GM18858 (cell line): ENCODE measurements around the gene EPO.

Experiments used
- ATAC-seq: cut with Tn5 transposase; IDR thresholded peaks from one replicate; pipeline ENCODE4 v1.9.1; 2021; ENCODE audit not compliant: unreplicated experiment

Gene EPO

DNA sequence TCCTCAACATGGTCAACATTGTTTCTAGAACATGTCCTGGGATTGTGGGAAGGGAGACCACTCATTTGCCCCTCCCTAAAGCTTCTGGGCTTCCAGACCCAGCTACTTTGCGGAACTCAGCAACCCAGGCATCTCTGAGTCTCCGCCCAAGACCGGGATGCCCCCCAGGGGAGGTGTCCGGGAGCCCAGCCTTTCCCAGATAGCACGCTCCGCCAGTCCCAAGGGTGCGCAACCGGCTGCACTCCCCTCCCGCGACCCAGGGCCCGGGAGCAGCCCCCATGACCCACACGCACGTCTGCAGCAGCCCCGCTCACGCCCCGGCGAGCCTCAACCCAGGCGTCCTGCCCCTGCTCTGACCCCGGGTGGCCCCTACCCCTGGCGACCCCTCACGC is at the start of gene EPO:
TSS of gene EPO (plus strand) at position 190 of the 392 bp plus-strand sequence. CDS start 513 bp downstream, outside the sequence.
- no peak for ATAC-seq

DNA sequence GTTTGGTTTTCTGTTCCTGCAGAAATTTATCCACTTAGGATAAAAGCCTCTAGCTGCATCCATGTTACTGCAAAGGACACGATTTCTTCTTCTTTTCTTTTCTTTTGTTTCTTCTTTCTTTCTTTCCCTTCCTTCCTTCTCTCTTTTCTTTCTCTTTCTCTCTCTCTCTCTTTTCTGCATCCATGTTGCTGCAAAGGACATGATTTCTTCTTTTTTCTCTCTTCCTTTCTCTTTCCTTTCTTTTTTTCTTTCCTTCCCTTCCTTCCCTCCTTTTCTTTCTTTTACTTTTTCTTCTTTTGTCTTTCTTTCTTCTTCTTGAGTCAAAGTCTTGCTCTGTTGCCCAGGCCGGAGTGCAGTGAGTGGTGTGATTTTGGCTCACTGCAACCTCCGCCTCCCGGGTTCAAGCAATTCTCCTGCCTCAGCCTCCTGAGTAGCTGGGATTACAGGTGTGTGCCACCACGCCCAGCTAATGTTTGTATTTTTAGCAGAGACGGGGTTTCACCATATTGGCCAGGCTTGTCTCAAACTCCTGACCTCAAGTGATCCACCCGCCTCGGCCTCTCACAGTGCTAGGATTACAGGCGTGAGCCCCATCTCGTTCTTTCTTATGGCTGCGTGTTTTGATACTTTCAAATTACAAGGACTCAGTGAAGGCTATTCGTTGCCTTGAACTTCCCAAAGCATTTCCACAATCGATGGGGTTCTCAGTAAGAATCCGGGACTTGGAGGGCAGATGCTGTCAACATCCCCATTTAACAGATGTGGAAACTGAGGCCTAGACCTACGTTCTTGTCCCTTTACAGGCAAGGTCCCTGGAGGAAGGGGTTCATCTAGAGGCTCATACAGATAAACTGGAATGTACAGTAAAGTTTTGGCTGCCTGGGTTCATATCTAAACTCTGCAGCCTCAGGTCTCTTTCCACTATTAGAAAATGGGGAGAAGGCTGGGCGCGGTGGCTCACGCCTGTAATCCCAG is 48.6 kb upstream of the EPO start:
- no peak for ATAC-seq

DNA sequence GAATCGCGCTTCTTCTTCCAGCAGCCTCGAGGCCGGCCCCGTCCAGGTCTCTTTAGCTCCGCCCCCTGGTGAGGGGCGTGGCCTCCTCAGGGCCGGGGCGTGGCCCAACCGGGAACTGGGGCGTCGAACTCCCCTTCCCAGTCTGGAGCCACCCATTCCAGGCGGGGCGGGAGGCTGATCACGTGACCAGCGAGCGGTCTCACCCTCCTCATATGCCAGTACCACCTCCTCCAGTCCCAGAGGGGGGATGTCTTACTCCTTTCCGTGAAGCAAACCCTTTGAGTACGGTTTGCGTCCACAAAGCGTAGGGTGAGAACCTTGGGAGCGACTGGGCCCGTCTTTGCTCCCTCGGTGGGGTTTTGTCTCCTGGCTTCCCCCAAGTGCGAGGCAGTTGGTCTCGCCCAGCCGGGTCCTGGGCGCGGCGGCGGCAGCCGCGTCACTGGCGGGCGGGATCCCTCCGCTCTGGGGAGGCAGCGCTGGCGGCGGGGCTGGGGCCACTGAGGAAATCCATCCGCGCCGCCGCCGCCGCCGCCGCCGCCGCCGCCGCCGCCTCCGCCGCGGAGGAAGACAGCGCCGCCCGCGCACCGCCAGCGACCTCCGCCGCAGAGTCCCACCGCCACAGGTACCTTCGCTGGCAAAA is 46.8 kb upstream of the EPO start, which contains the start of gene GNB2:
TSS of gene GNB2 (plus strand) at position 439 of the 640 bp plus-strand sequence. CDS start 2,526 bp downstream, outside the sequence.
- ATAC-seq = peak; percentile 46

DNA sequence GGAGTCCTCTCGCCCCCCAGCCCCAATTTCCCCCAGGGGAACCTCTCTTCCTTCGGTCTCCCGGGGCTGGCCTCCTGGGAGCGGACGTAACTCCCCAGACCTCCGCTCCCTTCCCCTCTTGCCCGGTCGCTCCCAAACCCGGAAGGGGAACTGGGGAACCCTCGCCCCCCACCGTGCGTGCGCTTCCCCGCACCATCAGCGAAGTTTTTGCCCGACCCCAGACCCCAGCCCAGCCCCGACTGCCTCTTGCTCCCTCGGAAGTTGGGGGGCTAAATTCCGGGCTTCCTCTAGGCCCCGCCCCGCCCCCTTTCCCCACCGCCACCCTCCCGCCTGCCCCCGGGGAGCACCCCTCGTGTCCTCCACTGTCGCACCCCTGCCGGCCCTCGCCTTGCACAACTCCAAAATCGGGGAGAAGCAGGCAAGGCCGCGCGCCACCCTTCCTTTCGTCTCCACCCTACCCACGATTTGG is 46.3 kb upstream of the EPO start:
- ATAC-seq = no peak

DNA sequence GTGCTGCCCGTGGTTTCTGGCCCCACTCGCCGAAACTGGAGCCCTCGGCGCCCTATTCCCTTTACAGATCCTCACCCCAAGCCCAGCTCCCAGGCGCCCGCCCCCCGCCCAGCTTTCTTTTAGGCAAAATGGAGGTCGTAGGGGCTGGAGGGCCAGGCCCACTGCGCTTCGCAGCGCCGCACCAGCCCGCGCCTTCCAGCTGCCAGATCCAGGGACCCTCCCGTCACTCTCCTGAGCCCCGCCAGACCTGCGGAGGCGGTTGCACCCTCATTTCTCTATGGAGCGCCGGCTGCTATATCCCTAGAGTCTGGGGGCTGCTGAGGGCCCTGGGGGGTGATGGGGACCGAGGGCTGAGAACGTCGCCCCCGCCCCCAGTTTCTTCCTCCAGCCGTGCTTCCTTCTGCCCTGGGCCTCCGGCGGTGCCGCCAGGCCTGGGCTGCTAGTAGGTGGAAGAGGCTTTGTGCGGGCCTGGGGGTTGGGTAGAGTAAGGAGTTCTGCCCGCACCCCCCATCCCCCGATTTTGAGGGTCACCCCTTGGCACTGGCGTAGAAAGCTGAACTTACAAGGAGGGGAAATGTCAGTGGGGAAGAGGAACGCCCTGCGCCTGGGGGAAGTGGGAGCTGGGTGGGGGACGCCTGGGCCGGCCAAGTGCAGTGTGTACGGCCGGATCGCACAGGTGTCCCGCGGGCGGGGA is 45.7 kb upstream of the EPO start:
- no peak for ATAC-seq

DNA sequence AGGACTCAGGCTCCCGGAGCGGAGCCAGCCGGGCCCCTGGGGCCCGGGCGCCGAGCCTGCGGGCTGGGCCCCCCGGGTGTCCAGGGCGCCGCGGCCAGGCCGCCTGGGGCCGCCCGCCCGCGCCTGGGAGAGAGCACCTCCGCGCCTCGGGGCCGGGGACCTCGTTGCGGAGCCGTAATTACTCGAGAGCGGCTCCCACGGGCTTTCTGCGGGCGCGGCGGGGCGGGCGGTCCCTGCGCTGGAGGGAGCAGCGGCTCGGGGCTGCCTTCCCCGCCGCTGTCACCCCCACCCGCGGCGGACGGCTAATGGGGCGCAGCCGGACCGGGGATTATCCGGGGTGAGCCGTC is 45.2 kb upstream of the EPO start:
- ATAC-seq = no peak

GRCh38 chr7:100675581-100676350 is 44.5 kb upstream of the EPO start:
- no peak for ATAC-seq

GRCh38 chr7:100676501-100677306 is 43.6 kb upstream of the EPO start:
- ATAC-seq = no peak

DNA sequence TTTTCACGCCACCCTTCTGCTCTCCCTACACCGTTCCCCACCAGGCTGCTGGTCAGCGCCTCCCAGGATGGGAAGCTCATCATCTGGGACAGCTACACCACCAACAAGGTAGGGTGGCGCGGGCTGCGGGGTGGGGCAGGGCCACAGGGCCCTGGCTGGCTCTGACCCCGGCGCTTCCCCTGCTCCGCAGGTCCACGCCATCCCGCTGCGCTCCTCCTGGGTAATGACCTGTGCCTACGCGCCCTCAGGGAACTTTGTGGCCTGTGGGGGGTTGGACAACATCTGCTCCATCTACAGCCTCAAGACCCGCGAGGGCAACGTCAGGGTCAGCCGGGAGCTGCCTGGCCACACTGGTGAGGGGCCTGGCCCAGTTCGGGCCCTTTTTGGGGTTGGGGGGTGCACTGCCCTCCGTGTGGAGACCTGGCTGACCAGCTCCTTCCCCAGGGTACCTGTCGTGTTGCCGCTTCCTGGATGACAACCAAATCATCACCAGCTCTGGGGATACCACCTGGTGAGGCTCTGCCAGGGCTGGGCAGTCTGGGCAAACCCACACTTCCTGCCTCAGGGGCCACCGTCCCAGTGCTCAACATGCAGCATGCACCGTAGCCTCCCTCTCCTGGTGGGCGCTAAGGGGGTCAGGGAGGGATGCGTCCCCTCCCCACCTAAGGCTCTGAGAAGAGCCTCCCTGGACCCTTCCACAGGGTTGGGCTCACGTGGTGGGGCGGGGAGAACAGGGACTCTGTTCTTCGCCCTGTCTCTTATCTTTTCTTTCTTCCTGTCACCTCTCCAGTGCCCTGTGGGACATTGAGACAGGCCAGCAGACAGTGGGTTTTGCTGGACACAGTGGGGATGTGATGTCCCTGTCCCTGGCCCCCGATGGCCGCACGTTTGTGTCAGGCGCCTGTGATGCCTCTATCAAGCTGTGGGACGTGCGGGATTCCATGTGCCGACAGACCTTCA is 42.7 kb upstream of the EPO start:
- no peak for ATAC-seq

- ATAC-seq = no peak
These were observed 41.8 kb upstream of the EPO start for GRCh38 chr7:100678291-100678984.

DNA sequence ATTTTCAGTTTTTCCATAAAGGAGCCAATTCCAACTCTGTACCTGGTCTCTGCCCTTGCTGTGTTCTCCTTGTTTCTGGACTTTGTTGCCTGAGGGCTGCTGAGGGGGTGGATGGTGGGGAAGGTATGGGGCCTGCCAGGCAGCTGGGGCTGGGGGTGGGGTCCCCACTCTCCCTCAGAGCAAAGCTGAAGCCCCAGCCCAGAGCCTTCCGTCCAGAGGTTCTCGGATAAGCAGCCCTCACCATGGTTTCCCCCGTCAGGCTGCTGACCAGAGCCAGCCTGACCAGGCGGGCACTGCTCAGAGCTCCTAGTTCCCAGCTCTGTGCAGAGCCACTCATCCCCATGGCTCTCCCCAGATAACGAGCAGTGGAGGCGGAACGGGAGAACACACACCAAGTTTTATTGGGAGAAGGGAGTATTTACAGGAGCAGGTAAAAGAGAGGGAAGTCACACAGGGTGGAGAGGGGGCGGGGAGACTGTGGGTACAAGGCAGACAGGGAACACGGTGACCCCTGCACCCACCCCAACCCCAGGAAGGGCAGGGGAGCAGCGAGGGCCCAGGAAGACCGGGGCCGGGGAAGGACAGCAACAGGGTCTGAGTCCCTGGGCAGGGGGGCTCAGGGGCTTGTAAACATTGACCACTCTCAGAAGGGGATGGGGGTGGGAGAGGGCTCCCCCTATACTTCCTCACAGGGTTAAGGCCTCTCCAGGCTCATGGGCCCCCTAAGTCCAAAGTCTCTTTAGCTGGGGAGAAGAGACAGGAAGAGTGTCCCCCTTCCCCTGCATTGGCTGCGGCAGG is 40.9 kb upstream of the EPO start:
- ATAC-seq = no peak

DNA sequence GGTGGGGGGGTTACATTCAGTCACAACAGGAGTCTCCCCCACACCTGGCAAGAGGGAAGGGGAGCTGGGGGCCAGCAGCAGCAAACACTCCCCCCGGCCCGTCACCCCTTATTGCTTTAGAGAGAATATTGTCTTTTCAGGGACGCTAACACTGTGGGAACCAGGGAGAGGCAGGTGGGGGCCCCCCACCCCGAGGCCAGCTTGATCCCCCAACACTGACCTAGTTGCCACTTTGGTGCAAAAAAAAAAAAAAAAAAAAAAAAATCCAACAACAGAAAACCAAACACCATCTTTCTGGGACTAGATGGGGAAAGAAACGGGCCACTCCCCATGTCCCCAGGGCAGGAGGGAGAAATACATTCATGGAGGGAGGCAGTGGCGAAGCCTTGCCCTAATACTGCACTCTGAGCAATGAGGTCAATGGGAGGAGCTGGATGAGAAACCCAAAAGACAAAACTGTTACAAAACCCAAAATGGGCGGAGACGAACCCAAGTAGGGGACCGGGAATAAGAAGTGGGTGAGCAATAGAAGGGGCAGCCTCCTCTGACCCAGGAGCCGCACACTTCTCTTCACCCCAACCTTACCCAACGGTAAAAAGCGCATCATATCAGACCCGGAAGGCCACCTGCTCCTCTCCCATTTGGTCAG is 40.2 kb upstream of the EPO start:
- ATAC-seq = no peak

GRCh38 chr7:100680576-100681271 is 39.5 kb upstream of the EPO start:
- no peak for ATAC-seq

DNA sequence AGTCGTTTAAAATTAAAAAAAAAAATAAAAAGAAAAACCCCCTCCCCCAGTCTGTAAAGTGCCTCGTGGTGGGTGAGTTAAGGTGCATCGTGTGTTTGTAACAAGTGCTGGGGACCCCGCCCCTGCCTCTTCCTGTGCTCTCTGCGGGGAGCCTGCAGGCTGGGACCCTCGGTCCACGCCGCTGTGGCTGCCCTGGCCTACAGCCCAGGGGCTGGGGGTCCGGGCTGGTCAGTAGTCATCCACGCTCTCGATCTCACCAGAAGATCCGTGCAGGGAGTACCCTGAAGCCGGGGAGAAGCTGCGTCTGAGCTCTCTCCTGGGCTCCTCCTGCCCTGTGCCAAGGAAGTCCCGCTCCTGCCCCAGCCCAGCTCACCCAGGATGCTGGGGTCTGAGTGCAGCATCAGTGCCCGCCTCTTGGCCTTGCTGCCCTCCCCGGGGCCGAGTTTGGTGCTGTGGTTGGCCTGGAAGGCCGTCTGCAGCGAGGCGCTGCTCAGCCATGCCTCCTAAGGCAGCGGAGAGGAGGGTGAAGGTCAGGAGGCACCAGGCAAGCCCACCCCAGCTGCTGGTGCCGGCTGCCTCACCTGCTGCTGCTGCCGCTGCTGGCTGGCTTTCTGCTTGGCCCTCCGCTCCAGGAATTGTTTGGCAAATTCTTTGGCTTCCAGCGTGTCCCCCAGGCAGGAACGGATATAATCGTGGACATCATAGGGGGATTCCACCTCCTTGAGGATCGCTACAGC is 38.6 kb upstream of the EPO start:
- no peak for ATAC-seq

DNA sequence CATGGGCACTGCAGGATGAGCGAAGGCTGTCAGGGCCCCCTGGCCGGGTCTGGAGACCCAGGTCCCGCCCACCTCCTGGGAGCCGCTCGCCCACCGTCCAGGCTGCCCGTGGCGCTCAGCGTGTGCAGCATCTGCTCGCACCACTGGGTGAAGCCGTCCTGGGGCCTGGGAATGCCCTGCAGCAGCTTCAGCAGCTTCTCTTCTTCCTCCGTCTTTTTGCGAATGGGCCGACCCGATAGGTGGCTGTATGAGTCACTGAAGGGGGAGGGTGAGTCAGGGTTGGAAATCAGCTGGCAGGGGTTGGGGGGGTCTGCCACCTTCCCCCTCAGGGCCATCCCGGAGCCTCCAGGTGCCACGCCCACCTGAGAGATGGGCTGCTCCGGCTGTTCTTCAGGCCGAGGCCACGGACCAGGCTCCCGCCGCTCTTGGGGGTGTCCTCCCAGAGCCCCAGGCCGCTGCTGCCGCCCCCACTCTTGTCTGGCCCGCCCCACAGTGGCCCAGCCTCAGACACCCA is 38.0 kb upstream of the EPO start:
- ATAC-seq = no peak
